PFSK-1 (cell line): ENCODE measurements around the gene LIAS.

ENCODE experiments used
- POLR2AphosphoS5 ChIP-seq: IDR thresholded peaks from 2 replicates; pipeline ENCODE4 v1.6.1; 2012; ENCODE audit warnings: low read depth, mild to moderate bottlenecking, control low read depth, low read length, moderate library complexity
- REST ChIP-seq, 2 experiments: IDR thresholded peaks; 2 replicates each; pipeline versions ENCODE4 v1.6.1 to v1.8.0; 2011 to 2012; ENCODE audit warnings: low read depth in 2 of 2, low read length in 2 of 2, control low read depth in 1 of 2, inconsistent platforms in 1 of 2, mild to moderate bottlenecking in 1 of 2, moderate library complexity in 1 of 2; ENCODE audit not compliant: insufficient read depth in 1 of 2
- SIN3A ChIP-seq: IDR thresholded peaks from 2 replicates; pipeline ENCODE4 v1.6.1; 2012; ENCODE audit warnings: mild to moderate bottlenecking, low read length, moderate library complexity, borderline replicate concordance; ENCODE audit not compliant: insufficient read depth
- TAF1 ChIP-seq: IDR thresholded peaks from 2 replicates; pipeline ENCODE4 v1.6.1; 2012; ENCODE audit warnings: low read length, control low read depth, borderline replicate concordance; ENCODE audit not compliant: insufficient read depth

- TF ChIP-seq TAF1 (no peak), POLR2AphosphoS5 (no peak), SIN3A (no peak), REST (IDR thresholded peaks at IDR 0.05; ENCODE audit: insufficient read depth in 1 of 2, low read depth in 2 of 2, low read length in 2 of 2) (no peak)
Observed at GRCh38 chr4:39472396-39472795, 13.5 kb downstream of the LIAS start.
